Type B pancreatic cell (in vitro differentiated cells): ENCODE measurements around the gene RIMS3. TPM values are rescaled to one million over a fixed set of nuclear protein-coding genes. Genes with fewer than 3 reads are reported as not detected.

Experiments used
- DNase-seq: peaks from one replicate; pipeline ENCODE4 v3.0.0; 2021; ENCODE audit warnings: mixed read lengths; ENCODE audit not compliant: unreplicated experiment; ENCODE audit errors: extremely low spot score
- H3K27ac Mint-ChIP-seq: 2 replicates; pipeline ENCODE4 v1.8.0; 2021; ENCODE audit warnings: mild to moderate bottlenecking, mixed read lengths
- H3K27me3 Mint-ChIP-seq: 2 replicates; pipeline ENCODE4 v1.8.0; 2021; ENCODE audit warnings: mixed read lengths
- H3K36me3 Mint-ChIP-seq: 2 replicates; pipeline ENCODE4 v1.8.0; 2021; ENCODE audit warnings: mixed read lengths
- H3K4me1 Mint-ChIP-seq: one replicate; pipeline ENCODE4 v1.8.0; 2021; ENCODE audit warnings: mixed read lengths; ENCODE audit not compliant: unreplicated experiment
- H3K4me3 Mint-ChIP-seq: 2 replicates; pipeline ENCODE4 v1.8.0; 2021; ENCODE audit warnings: mild to moderate bottlenecking, mixed read lengths
- H3K9me3 Mint-ChIP-seq: 2 replicates; pipeline ENCODE4 v1.8.0; 2021; ENCODE audit warnings: mixed read lengths
- total RNA-seq: library from RNA; stranded (reverse); gene quantifications from 2 replicates; pipeline ENCODE4 v1.2.1, GENCODE V29; 2021; ENCODE audit warnings: low replicate concordance
- TF ChIP-seq, protein P1 (sequence below): fragments of 200-600 bp; sonication (generic); conservative IDR thresholded peaks from 2 replicates; pipeline ENCODE4 v1.5.0; 2021; ENCODE audit warnings: antibody characterized with exemption, mild to moderate bottlenecking

RIMS3 gene
- total RNA-seq, 1 donor from 2014 or later: 4.2 TPM

DNA sequence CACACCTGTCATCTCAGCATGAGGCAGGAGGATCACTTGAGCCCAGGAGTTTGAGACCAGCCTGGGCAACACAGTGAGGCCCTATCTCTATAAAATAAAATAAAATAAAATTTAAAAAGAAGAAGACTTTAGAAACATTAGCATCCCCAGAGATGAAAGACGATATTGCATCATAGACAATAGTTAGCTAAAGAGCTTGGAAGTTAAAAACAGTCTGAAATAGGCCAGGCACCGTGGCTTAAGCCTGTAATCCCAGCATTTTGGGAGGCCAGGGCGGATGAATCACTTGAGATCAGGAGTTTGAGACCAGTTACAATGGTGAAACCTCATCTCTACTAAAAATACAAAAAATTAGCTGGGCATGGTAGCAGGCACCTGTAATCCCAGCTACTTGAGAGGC is 59.3 kb downstream of the RIMS3 start:
- Mint-ChIP-seq H3K9me3 (no peaks in the 10 kb centered on the region), H3K36me3 (no peaks in the 10 kb centered on the region), H3K27ac (no peak overlapping the region), H3K4me3 (no peak overlapping the region), H3K27me3 (peaks cover 19% of the 10 kb centered on the region), H3K4me1 (no peaks in the 10 kb centered on the region)
- no peak for DNase-seq
- TF ChIP-seq, protein P1, sequence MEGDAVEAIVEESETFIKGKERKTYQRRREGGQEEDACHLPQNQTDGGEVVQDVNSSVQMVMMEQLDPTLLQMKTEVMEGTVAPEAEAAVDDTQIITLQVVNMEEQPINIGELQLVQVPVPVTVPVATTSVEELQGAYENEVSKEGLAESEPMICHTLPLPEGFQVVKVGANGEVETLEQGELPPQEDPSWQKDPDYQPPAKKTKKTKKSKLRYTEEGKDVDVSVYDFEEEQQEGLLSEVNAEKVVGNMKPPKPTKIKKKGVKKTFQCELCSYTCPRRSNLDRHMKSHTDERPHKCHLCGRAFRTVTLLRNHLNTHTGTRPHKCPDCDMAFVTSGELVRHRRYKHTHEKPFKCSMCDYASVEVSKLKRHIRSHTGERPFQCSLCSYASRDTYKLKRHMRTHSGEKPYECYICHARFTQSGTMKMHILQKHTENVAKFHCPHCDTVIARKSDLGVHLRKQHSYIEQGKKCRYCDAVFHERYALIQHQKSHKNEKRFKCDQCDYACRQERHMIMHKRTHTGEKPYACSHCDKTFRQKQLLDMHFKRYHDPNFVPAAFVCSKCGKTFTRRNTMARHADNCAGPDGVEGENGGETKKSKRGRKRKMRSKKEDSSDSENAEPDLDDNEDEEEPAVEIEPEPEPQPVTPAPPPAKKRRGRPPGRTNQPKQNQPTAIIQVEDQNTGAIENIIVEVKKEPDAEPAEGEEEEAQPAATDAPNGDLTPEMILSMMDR: no peak

DNA sequence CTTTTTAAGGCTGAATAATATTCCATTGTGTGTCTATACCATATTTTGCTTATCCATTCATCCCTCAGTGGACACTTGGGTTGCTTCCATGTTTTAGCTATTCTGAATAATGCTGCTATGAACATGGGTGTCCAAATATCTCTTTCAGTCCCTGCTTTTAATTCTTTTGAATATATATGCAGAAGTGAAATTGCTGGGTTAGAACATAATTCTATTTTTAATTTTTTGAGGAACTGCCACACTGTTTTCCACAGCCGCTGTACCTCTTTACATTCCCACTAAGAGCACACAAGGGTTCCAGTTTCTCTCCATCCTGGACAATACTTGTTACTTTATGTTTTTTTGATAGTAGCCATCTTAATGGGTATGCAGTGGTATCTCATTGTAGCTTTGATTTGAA is 65.6 kb downstream of the RIMS3 start:
- no peak overlapping the region for H3K4me3 Mint-ChIP-seq
- TF ChIP-seq, protein P1: no peak
- no peaks in the 10 kb centered on the region for H3K9me3 Mint-ChIP-seq
- H3K27ac Mint-ChIP-seq: no peak overlapping the region
- H3K4me1 Mint-ChIP-seq: no peaks in the 10 kb centered on the region
- no peak for DNase-seq
- H3K36me3 Mint-ChIP-seq: no peaks in the 10 kb centered on the region
- H3K27me3 Mint-ChIP-seq: peaks cover 22% of the 10 kb centered on the region

DNA sequence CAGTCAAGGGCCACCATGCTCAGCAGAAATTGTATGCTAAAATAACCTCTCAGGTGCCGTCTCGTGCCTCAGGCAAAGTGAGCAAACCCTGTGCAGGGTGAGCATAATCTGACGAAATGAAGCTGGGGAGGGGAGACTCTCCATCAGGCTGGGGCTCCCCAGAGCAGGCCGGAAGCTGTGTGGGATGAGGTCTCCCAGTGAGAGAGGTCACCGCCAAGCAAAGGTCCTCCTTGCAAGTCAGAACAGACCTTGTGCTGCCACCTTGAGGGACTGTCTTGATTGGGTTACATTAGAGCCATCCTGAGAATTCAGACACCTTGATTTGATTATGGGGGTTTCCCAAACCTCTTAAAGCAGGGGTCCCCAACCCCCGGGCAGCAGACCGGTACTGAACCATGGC is 69.9 kb downstream of the RIMS3 start:
- no peaks in the 10 kb centered on the region for H3K36me3 Mint-ChIP-seq
- no peaks in the 10 kb centered on the region for H3K4me1 Mint-ChIP-seq
- no peak overlapping the region for H3K4me3 Mint-ChIP-seq
- H3K27me3 Mint-ChIP-seq: peaks cover 19% of the 10 kb centered on the region
- no peak overlapping the region for H3K27ac Mint-ChIP-seq
- no peaks in the 10 kb centered on the region for H3K9me3 Mint-ChIP-seq
- DNase-seq: no peak
- TF ChIP-seq, protein P1: no peak

DNA sequence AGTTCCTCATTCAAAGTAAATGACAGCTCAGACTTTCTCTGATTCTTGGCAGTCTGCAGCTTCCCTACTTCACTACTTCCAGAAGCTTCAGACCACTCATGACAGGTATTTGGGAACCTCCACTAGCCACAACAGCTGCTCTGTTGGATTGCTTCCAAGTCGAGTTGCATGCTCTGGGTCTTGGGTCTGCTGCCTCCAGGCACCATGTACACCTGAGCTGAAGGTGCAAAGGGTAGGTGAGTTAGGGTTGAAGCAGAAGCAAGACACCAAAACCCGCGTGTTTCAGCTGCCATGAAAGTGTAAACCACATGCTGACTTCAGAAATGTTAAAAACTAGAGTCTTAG is 71.3 kb downstream of the RIMS3 start:
- Mint-ChIP-seq H3K4me1 (no peaks in the 10 kb centered on the region), H3K9me3 (no peaks in the 10 kb centered on the region), H3K27ac (no peak overlapping the region), H3K36me3 (no peaks in the 10 kb centered on the region), H3K27me3 (peaks cover 14% of the 10 kb centered on the region), H3K4me3 (no peak overlapping the region)
- TF ChIP-seq, protein P1: no peak
- no peak for DNase-seq

DNA sequence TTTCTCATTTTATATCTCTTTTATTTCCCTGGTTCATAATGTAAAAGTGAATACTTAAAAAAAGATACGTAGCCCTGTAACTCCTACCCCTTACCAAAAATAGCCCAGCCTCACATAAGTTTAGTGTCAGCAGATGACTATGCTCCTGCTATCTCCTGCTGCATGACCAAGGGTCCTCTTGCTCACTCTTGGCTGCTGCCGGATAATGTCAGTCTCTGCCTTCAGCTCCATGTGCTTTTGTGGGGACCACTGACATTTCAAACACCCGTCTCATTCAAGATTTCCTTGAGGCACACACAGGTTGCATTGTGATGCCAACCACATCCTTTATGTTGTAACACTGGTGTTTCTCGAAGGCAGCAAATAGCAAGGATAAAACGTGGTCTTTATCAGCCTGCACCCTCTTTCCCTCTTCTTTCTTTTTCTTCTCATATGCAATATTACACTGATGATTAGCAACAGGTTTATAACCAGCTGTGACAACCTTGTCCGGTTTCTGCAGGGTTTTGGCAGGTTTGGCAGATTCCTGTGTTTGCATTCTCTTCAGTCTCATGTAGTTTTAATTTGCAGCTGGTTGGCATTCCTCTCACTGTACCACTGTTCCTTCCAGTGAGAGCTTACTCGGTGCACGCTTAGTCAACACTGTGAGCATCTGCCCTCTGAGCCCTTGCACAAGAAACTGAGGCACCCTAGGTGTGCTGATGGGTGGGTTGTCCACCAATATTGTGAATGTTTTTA is 71.9 kb downstream of the RIMS3 start:
- TF ChIP-seq, protein P1: no peak
- no peak overlapping the region for H3K4me3 Mint-ChIP-seq
- H3K36me3 Mint-ChIP-seq: no peaks in the 10 kb centered on the region
- no peak for DNase-seq
- H3K9me3 Mint-ChIP-seq: no peaks in the 10 kb centered on the region
- peaks cover 9% of the 10 kb centered on the region for H3K27me3 Mint-ChIP-seq
- H3K4me1 Mint-ChIP-seq: no peaks in the 10 kb centered on the region
- no peak overlapping the region for H3K27ac Mint-ChIP-seq
